B cell (primary cell): ENCODE results near the gene LRRN2. TPM values are rescaled to one million over a fixed set of nuclear protein-coding genes. Genes with fewer than 3 reads are reported as not detected.

Experiments used
- ATAC-seq: fragments of 200-7000 bp; cut with Tn5 transposase; one replicate; pipeline ENCODE4 v1.10.0; 2021; ENCODE audit warnings: low read depth, mild to moderate bottlenecking, moderate number of reproducible peaks, moderate library complexity
- CTCF ChIA-PET: fragments of 350-600 bp; sonication (Branson Sonifier 250); formaldehyde crosslinking; loops from one replicate; lab custom pipeline; 2021; ENCODE audit warnings: antibody characterized with exemption, inconsistent platforms; lab: Charles Lee
- POLR2A ChIA-PET: fragments of 350-600 bp; sonication (Branson Sonifier 250); formaldehyde crosslinking; loops from one replicate; lab custom pipeline; 2021; ENCODE audit warnings: antibody characterized with exemption; lab: Charles Lee
- DNase-seq: peaks from one replicate; pipeline ENCODE4 v3.0.0; 2013
- H2AFZ ChIP-seq: 2 replicates; pipeline ENCODE4 v1.6.1; 2012; ENCODE audit warnings: mild to moderate bottlenecking, low read depth, low read length; ENCODE audit not compliant: insufficient read depth, poor library complexity, severe bottlenecking
- H3K27ac ChIP-seq, 2 donors: 1 replicate in 1 of 2; 2 replicates in 1 of 2; pipeline ENCODE4 v1.5.1; 2012 to 2013; ENCODE audit warnings: low read length in 2 of 2, mild to moderate bottlenecking in 2 of 2, moderate library complexity in 1 of 2
- H3K27me3 ChIP-seq, 4 experiments: fragments of 200-600 bp in 1 of 4; sonication (generic) in 1 of 4; replicated peaks in 1 of 4; 1 replicate in 2 of 4; 2 replicates in 2 of 4; pipeline versions ENCODE4 v1.6.1 to v1.7.0; 2013 to 2016; ENCODE audit warnings: low read length in 3 of 4, mild to moderate bottlenecking in 2 of 4, mixed read lengths in 1 of 4, moderate library complexity in 1 of 4; ENCODE audit not compliant: insufficient read depth in 4 of 4, control insufficient read depth in 3 of 4; ENCODE audit errors: control extremely low read depth in 1 of 4
- H3K36me3 ChIP-seq, 2 experiments: replicated peaks in 1 of 2; 1 replicate in 1 of 2; 2 replicates in 1 of 2; pipeline versions ENCODE4 v1.6.1 to v1.7.1; 2013; ENCODE audit warnings: low read length in 1 of 2; ENCODE audit not compliant: insufficient read depth in 2 of 2, control insufficient read depth in 1 of 2; ENCODE audit errors: control extremely low read depth in 1 of 2, extremely low read depth in 1 of 2
- H3K4me1 ChIP-seq, 2 donors: fragments of 200-600 bp in 1 of 2; sonication (generic) in 1 of 2; 1 replicate in 1 of 2; 2 replicates in 1 of 2; pipeline versions ENCODE4 v1.5.1 to v1.6.1; 2013 to 2017; ENCODE audit warnings: low read length in 2 of 2; ENCODE audit not compliant: control insufficient read depth in 2 of 2, insufficient read depth in 2 of 2
- H3K4me2 ChIP-seq: replicated peaks from 2 replicates; pipeline ENCODE3; 2012; ENCODE audit warnings: mild to moderate bottlenecking, low read depth, low read length; ENCODE audit not compliant: poor library complexity, severe bottlenecking
- H3K4me3 ChIP-seq, 5 experiments: fragments of 200-600 bp in 1 of 5; sonication (generic) in 1 of 5; 1 replicate in 3 of 5; 2 replicates in 2 of 5; pipeline versions ENCODE4 v1.5.1 to v1.7.0; 2011 to 2016; ENCODE audit warnings: low read length in 4 of 5, mild to moderate bottlenecking in 4 of 5, low read depth in 2 of 5, control low read depth in 1 of 5, moderate library complexity in 1 of 5; ENCODE audit not compliant: insufficient read depth in 1 of 5; ENCODE audit errors: control extremely low read depth in 1 of 5, extremely low read depth in 1 of 5
- H3K79me2 ChIP-seq: fragments of 200-600 bp; sonication (generic); one replicate; pipeline ENCODE4 v1.6.0; 2016; ENCODE audit warnings: low read length; ENCODE audit not compliant: control insufficient read depth, insufficient read depth
- H3K9ac ChIP-seq: fragments of 200-600 bp; sonication (generic); 2 replicates; pipeline ENCODE4 v1.6.1; 2017; ENCODE audit warnings: mild to moderate bottlenecking, low read length, moderate library complexity
- H3K9me3 ChIP-seq, 3 donors: one replicate each; pipeline versions ENCODE4 v1.6.1 to v1.7.1; 2013; ENCODE audit warnings: low read length in 2 of 3; ENCODE audit not compliant: control insufficient read depth in 2 of 3, insufficient read depth in 1 of 3; ENCODE audit errors: control extremely low read depth in 1 of 3
- H4K20me1 ChIP-seq: 2 replicates; pipeline ENCODE4 v1.6.0; 2012; ENCODE audit warnings: mild to moderate bottlenecking, low read length; ENCODE audit not compliant: insufficient read depth, control insufficient read depth, poor library complexity, severe bottlenecking
- H3K27ac Mint-ChIP-seq: one replicate; pipeline ENCODE4 v1.8.0; 2021; ENCODE audit warnings: mixed read lengths
- H3K27me3 Mint-ChIP-seq: one replicate; pipeline ENCODE4 v1.8.0; 2021; ENCODE audit warnings: mixed read lengths
- H3K4me1 Mint-ChIP-seq: one replicate; pipeline ENCODE4 v1.8.0; 2021; ENCODE audit warnings: mixed read lengths
- H3K4me3 Mint-ChIP-seq: one replicate; pipeline ENCODE4 v1.8.0; 2021; ENCODE audit warnings: mixed read lengths
- H3K9me3 Mint-ChIP-seq: one replicate; pipeline ENCODE4 v1.8.0; 2022; ENCODE audit warnings: mixed read lengths; ENCODE audit not compliant: insufficient read depth
- CTCF ChIP-seq: fragments of 200-600 bp; IDR thresholded peaks from one replicate; pipeline ENCODE4 v1.8.0; 2022; ENCODE audit warnings: antibody characterized with exemption, mild to moderate bottlenecking
- EZH2 ChIP-seq: IDR thresholded peaks from 2 replicates; pipeline ENCODE4 v1.6.1; 2012; ENCODE audit warnings: borderline replicate concordance, low read depth, mild to moderate bottlenecking, moderate library complexity, low read length; ENCODE audit not compliant: insufficient read depth, poor library complexity, severe bottlenecking
- WGBS: methylation state at CpG from one replicate; pipeline ENCODE4 v1.1.5; 2013; ENCODE audit warnings: missing lambda C conversion rate; ENCODE audit not compliant: insufficient coverage; 5-methylcytosine and 5-hydroxymethylcytosine counted together
- intact Hi-C: fragments of 100-400 bp; cut with micrococcal nuclease; formaldehyde crosslinking; loops from one replicate; pipeline ENCODE4 v1.10.0; 2022
- polyA plus RNA-seq: library from polyadenylated mRNA; depleted of rRNA; stranded (reverse); fragments of >200 nt; gene quantifications from 2 replicates; pipeline ENCODE4 v1.2.3, GENCODE V29; 2012
- small RNA-seq: library from RNA; depleted of rRNA; stranded (forward); fragments of <200 nt; gene quantifications from one replicate; pipeline ENCODE3, GENCODE V24; 2012; ENCODE audit warnings: low replicate concordance, low read depth; ENCODE audit not compliant: insufficient read length
- total RNA-seq, 2 donors: library from RNA; stranded (reverse); fragments of 120-200 nt in 1 of 2; gene quantifications; 1 replicate in 1 of 2; 2 replicates in 1 of 2; pipeline versions ENCODE4 v1.2.3 to v1.2.4, GENCODE V29; 2013 to 2022

LRRN2 gene
- total and polyA plus RNA-seq, 2 donors (not counting 1 experiment from before 2014, with no cell fraction given), result not detected

- Histone ChIP-seq H3K9me3 (no peaks in the 10 kb centered on the region), H3K27me3 (no peaks in the 10 kb centered on the region), H3K4me2 (no peak overlapping the region), H3K79me2 (peaks cover 6% of the 10 kb centered on the region), H2AFZ (no peak overlapping the region), H3K36me3 (peaks cover 7 to 67% of the 10 kb centered on the region in 2 experiments), H4K20me1 (peaks cover 21% of the 10 kb centered on the region), H3K27ac (no peak overlapping the region), H3K9ac (no peak overlapping the region), H3K4me3 (no peak overlapping the region), H3K4me1 (peaks cover 19 to 25% of the 10 kb centered on the region in 2 donors)
- Mint-ChIP-seq H3K27ac (no peak overlapping the region), H3K4me3 (no peak overlapping the region), H3K4me1 (peaks cover 26% of the 10 kb centered on the region), H3K9me3 (no peaks in the 10 kb centered on the region), H3K27me3 (no peaks in the 10 kb centered on the region)
- CTCF ChIA-PET, result interaction anchor here (1.1 to 9.7 kb wide), 3 partner anchors 178 to 237 kb away, joined by 4 to 221 read pairs (median 54); no protein-coding TSS in a partner anchor
- no peak for TF ChIP-seq CTCF
- no peak for TF ChIP-seq EZH2
- DNase-seq (no peak), ATAC-seq (no peak)
- POLR2A ChIA-PET, result interaction anchor here (0.6 to 1.1 kb wide), 3 partner anchors 17 to 238 kb away, joined by 3 to 4 read pairs (median 4); no protein-coding TSS in a partner anchor
- intact Hi-C loops, result loop anchor here (10.0 kb wide), 1 partner anchor 56 kb away; no protein-coding TSS in a partner anchor
- WGBS, result 96% methylated on average over 9 of the region's 9 CpGs
Measured at GRCh38 chr1:204568576-204569315, 116.8 kb downstream of the LRRN2 start.

Small RNAs within 50 kb of the gene (small RNA-seq; reads per million reads assigned to genes)
- not detected for gene RF00601
- gene RNA5SP75, result not detected

Other genes with a start within 250 kb of the LRRN2 start
- gene PIK3C2B, start 190.9 kb downstream of the LRRN2 start, total RNA-seq, result 90.3 and 93.7 TPM in 2 replicates
- 137 and 142 TPM in 2 replicates for gene PIK3C2B, start 190.9 kb downstream of the LRRN2 start, polyA plus RNA-seq
- 374 and 378 TPM in 2 replicates for gene MDM4, start 169.3 kb downstream of the LRRN2 start, total RNA-seq
- gene MDM4, start 169.3 kb downstream of the LRRN2 start, polyA plus RNA-seq, result 46.6 and 95.7 TPM in 2 replicates
- 0.10 and 0.39 TPM in 2 replicates for gene NFASC, start 185.1 kb upstream of the LRRN2 start, total RNA-seq
- gene NFASC, start 185.1 kb upstream of the LRRN2 start, polyA plus RNA-seq, result 0.01 and 0.06 TPM in 2 replicates